ENCODE results near the gene ADTRP. TPM values are rescaled to one million over a fixed set of nuclear protein-coding genes. Genes with fewer than 3 reads are reported as not detected.

ADTRP gene
- total RNA-seq, 1 experiment from 2014 or later: 5.2 TPM

GRCh38 chr6:11810039-11810541, 31.5 kb upstream of the ADTRP start:
- intact Hi-C loops (cut with micrococcal nuclease; ENCODE audit: unreplicated experiment): no loop called here
- Mint-ChIP-seq H3K27me3 (ENCODE audit: insufficient read depth, unreplicated experiment) (no peaks in the 10 kb centered on the region), H3K4me3 (ENCODE audit: unreplicated experiment) (no peak overlapping the region), H3K27ac (ENCODE audit: unreplicated experiment) (no peak overlapping the region), H3K9me3 (ENCODE audit: unreplicated experiment) (no peaks in the 10 kb centered on the region), H3K4me1 (ENCODE audit: low read depth, unreplicated experiment) (peaks cover 2% of the 10 kb centered on the region), H3K36me3 (ENCODE audit: insufficient read depth, unreplicated experiment) (no peaks in the 10 kb centered on the region)
- Histone ChIP-seq H3K27me3 (replicated peaks; ENCODE audit: control insufficient read depth, insufficient read depth, low read length) (no peaks in the 10 kb centered on the region), H3K9me3 (no peaks in the 10 kb centered on the region), H3K36me3 (ENCODE audit: control insufficient read depth, insufficient read depth, low read length) (no peaks in the 10 kb centered on the region), H3K4me3 (ENCODE audit: low read depth, low read length) (no peak overlapping the region), H3K4me1 (peaks cover 11% of the 10 kb centered on the region)
- CTCF ChIA-PET: interaction anchor here (0.6 kb wide), 2 partner anchors 8 to 1089 kb away, joined by 4 to 5 read pairs; no protein-coding TSS in a partner anchor
- TF ChIP-seq, protein P1, sequence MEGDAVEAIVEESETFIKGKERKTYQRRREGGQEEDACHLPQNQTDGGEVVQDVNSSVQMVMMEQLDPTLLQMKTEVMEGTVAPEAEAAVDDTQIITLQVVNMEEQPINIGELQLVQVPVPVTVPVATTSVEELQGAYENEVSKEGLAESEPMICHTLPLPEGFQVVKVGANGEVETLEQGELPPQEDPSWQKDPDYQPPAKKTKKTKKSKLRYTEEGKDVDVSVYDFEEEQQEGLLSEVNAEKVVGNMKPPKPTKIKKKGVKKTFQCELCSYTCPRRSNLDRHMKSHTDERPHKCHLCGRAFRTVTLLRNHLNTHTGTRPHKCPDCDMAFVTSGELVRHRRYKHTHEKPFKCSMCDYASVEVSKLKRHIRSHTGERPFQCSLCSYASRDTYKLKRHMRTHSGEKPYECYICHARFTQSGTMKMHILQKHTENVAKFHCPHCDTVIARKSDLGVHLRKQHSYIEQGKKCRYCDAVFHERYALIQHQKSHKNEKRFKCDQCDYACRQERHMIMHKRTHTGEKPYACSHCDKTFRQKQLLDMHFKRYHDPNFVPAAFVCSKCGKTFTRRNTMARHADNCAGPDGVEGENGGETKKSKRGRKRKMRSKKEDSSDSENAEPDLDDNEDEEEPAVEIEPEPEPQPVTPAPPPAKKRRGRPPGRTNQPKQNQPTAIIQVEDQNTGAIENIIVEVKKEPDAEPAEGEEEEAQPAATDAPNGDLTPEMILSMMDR (IDR thresholded peaks at IDR 0.05; ENCODE audit: insufficient read depth in 1 of 2, low read depth in 1 of 2, low read length in 1 of 2, severe bottlenecking in 1 of 2, unreplicated experiment in 1 of 2): no peak
- POLR2A ChIA-PET: no interaction called here
- BruUV-seq (replicated peaks): no TSS peak
- no peak for DNase-seq

DNA sequence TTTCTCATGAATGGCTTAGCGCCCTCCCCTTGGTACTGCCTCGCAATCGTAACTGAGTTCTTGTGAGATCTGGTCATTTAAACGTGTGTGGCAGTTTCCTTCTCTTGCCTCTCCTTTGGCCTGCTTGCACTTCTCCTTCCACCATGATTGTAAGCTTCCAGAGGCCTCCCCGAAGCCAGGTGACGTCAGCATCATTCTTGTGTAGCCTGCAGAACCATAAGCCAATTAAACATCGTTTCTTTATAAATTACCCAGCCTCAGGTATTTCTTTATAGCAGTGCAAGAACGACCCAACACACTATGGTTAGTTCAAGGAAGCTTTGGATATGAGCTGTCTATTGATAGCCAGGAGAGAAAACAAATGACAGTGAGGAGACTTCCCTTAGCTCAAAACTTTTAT, 29.5 kb upstream of the ADTRP start:
- Histone ChIP-seq H3K4me3 (ENCODE audit: low read depth, low read length) (no peak overlapping the region), H3K27me3 (replicated peaks; ENCODE audit: control insufficient read depth, insufficient read depth, low read length) (no peaks in the 10 kb centered on the region), H3K36me3 (ENCODE audit: control insufficient read depth, insufficient read depth, low read length) (no peaks in the 10 kb centered on the region), H3K4me1 (no peaks in the 10 kb centered on the region), H3K9me3 (no peaks in the 10 kb centered on the region)
- intact Hi-C loops (cut with micrococcal nuclease; ENCODE audit: unreplicated experiment): no loop called here
- ChIA-PET CTCF (no interaction called here), POLR2A (no interaction called here)
- Mint-ChIP-seq H3K27ac (ENCODE audit: unreplicated experiment) (no peak overlapping the region), H3K4me3 (ENCODE audit: unreplicated experiment) (no peak overlapping the region), H3K9me3 (ENCODE audit: unreplicated experiment) (no peaks in the 10 kb centered on the region), H3K27me3 (ENCODE audit: insufficient read depth, unreplicated experiment) (no peaks in the 10 kb centered on the region), H3K36me3 (ENCODE audit: insufficient read depth, unreplicated experiment) (no peaks in the 10 kb centered on the region), H3K4me1 (ENCODE audit: low read depth, unreplicated experiment) (no peaks in the 10 kb centered on the region)
- no peak for DNase-seq
- no TSS peak for BruUV-seq (replicated peaks)
- TF ChIP-seq, protein P1 (IDR thresholded peaks at IDR 0.05; ENCODE audit: insufficient read depth in 1 of 2, low read depth in 1 of 2, low read length in 1 of 2, severe bottlenecking in 1 of 2, unreplicated experiment in 1 of 2): no peak

GRCh38 chr6:11806561-11807317, 28.1 kb upstream of the ADTRP start:
- H3K27me3 ChIP-seq (replicated peaks; ENCODE audit: control insufficient read depth, insufficient read depth, low read length): no peaks in the 10 kb centered on the region
- H3K4me1 Mint-ChIP-seq (ENCODE audit: low read depth, unreplicated experiment): no peaks in the 10 kb centered on the region
- H3K27ac Mint-ChIP-seq (ENCODE audit: unreplicated experiment): no peak overlapping the region
- H3K4me3 ChIP-seq (ENCODE audit: low read depth, low read length): no peak overlapping the region
- H3K4me3 Mint-ChIP-seq (ENCODE audit: unreplicated experiment): no peak overlapping the region
- BruUV-seq (replicated peaks): no TSS peak
- TF ChIP-seq, protein P1 (IDR thresholded peaks at IDR 0.05; ENCODE audit: insufficient read depth in 1 of 2, low read depth in 1 of 2, low read length in 1 of 2, severe bottlenecking in 1 of 2, unreplicated experiment in 1 of 2): no peak
- H3K27me3 Mint-ChIP-seq (ENCODE audit: insufficient read depth, unreplicated experiment): no peaks in the 10 kb centered on the region
- no peaks in the 10 kb centered on the region for H3K9me3 ChIP-seq
- no peaks in the 10 kb centered on the region for H3K36me3 Mint-ChIP-seq (ENCODE audit: insufficient read depth, unreplicated experiment)
- no peaks in the 10 kb centered on the region for H3K9me3 Mint-ChIP-seq (ENCODE audit: unreplicated experiment)
- POLR2A ChIA-PET: no interaction called here
- intact Hi-C loops (cut with micrococcal nuclease; ENCODE audit: unreplicated experiment): no loop called here
- no peak for DNase-seq
- CTCF ChIA-PET: no interaction called here
- no peaks in the 10 kb centered on the region for H3K4me1 ChIP-seq
- H3K36me3 ChIP-seq (ENCODE audit: control insufficient read depth, insufficient read depth, low read length): no peaks in the 10 kb centered on the region

All from Caco-2 (cell line).